Measurements from ENCODE around the gene DCLK3. TPM values are rescaled to one million over a fixed set of nuclear protein-coding genes. Genes with fewer than 3 reads are reported as not detected.

Gene DCLK3
- total RNA-seq, 1 donor: not detected

- TF ChIP-seq CTCF (IDR thresholded peaks at IDR 0.05; ENCODE audit: insufficient read depth, low read length): no peak
- no peak for DNase-seq (ENCODE audit: low read depth)
- no peak overlapping the region for H3K4me3 ChIP-seq (ENCODE audit: low read depth, low read length)
Measured at GRCh38 chr3:36803091-36803791, 38.9 kb upstream of the DCLK3 start.

- DNase-seq (ENCODE audit: low read depth): no peak
- no peak overlapping the region for H3K4me3 ChIP-seq (ENCODE audit: low read depth, low read length)
- TF ChIP-seq CTCF (IDR thresholded peaks at IDR 0.05; ENCODE audit: insufficient read depth, low read length): no peak
Measured at GRCh38 chr3:36800533-36801116, 36.3 kb upstream of the DCLK3 start.

GRCh38 chr3:36796881-36797280 lies 32.5 kb upstream of the DCLK3 start:
- DNase-seq (ENCODE audit: low read depth): peak; percentile 79
- no peak for TF ChIP-seq CTCF (IDR thresholded peaks at IDR 0.05; ENCODE audit: insufficient read depth, low read length)
- no peak overlapping the region for H3K4me3 ChIP-seq (ENCODE audit: low read depth, low read length)

- TF ChIP-seq CTCF (IDR thresholded peaks at IDR 0.05; ENCODE audit: insufficient read depth, low read length): no peak
- peak; percentile 4 for DNase-seq (ENCODE audit: low read depth)
- H3K4me3 ChIP-seq (ENCODE audit: low read depth, low read length): no peak overlapping the region
Measured at GRCh38 chr3:36796161-36796560, 31.8 kb upstream of the DCLK3 start.

- no peak for TF ChIP-seq CTCF (IDR thresholded peaks at IDR 0.05; ENCODE audit: insufficient read depth, low read length)
- DNase-seq (ENCODE audit: low read depth): no peak
- no peak overlapping the region for H3K4me3 ChIP-seq (ENCODE audit: low read depth, low read length)
Measured at GRCh38 chr3:36795622-36796021, 31.3 kb upstream of the DCLK3 start.

- peak; percentile 57 for TF ChIP-seq CTCF (IDR thresholded peaks at IDR 0.05; ENCODE audit: insufficient read depth, low read length)
- H3K4me3 ChIP-seq (ENCODE audit: low read depth, low read length): no peak overlapping the region
- DNase-seq (ENCODE audit: low read depth): peak; percentile 39
Measured at GRCh38 chr3:36792342-36792741, 28.0 kb upstream of the DCLK3 start.

Data from fibroblast of the aortic adventitia (primary cell).